IPS DF 4.7 (cell line): Measurements from ENCODE around the gene TMEM150B.

Source experiments
- DNase-seq: peaks from one replicate; pipeline ENCODE4 v3.0.0-alpha.2; 2013; ENCODE audit warnings: low spot score; ENCODE audit errors: extremely low read depth

The TMEM150B gene

DNA sequence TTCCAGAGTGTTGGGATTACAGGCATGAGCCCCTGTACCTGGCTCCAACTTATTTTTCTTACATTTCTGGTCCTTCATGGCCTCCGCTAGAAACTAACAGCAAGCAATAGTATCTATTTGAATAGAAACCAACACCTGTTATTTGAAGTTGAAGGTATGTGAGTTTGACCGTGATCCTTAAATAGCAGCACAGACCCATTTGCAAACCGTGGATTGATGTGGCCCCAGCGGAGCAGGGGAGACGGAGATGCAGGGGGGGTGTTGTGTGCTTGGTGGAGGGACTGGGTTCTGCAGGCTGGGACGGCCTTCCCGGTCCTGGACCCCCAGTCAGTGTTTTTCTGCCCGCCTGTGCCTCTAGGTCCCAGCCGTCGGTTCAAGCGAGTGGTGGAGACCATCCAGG is 16.9 kb downstream of the TMEM150B start:
- no peak for DNase-seq

DNA sequence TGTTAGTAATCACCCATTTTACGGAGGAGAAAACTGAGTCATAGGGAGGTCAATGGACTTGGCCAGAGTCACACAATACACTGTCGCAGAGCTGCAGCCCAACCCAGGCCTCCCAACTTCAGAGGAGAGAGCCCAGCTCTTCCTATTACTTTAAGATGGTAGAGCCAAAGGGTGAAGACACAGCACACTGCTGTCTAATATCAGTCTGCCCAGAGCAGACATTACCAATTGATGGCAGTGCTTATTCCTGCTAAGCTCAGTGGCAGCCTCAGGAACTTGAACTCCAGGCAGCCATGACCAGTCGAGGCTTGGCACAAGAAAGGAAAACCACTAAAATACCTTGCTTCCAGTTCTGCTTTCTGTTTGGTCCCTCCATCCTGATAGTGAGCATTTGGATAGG is 18.4 kb downstream of the TMEM150B start:
- no peak for DNase-seq

GRCh38 chr19:55305983-55306562 is 19.1 kb downstream of the TMEM150B start:
- no peak for DNase-seq

DNA sequence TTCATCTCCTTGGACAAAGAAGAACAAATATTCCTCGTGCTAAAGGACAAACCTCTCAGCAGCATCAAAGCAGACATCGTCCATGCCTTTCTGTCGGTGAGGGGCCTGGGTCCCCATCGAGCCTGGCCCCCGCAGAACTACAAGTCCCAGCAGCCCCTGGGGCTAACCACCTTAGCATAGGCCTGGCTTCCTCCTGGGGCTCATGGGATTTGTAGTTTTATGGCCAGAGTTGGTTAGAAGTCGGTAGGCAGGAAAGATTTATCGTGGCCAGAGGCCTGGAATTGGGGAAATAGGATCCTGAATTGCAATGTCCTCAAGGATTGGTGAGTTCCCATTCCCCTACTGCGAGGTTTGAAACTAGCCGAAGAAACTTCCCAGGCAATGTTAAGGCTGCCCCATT is 19.6 kb downstream of the TMEM150B start:
- DNase-seq = no peak

DNA sequence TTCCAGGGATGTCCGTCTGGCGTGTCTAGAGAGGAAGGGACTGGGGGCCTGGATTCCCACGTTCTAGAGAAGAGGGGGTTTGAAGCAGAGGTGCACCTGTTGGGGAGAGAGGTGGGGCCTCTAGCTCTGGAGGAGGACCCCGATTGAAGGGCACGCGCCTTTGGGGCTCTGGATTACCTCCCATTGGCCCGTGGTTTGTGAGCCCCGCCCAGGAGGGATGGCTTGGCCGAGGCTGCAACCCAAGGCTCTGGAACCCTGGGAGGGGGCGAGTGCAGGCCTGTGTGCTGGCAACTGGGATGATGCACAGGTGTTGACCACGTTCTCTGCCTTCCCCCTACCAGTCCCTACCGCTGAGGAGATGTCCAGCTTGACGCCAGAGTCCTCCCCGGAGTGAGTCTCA is 20.2 kb downstream of the TMEM150B start:
- no peak for DNase-seq

- DNase-seq = no peak
Measured at GRCh38 chr19:55304279-55304978, 20.7 kb downstream of the TMEM150B start.

- DNase-seq = no peak
Measured at GRCh38 chr19:55303477-55303876, 21.7 kb downstream of the TMEM150B start.

GRCh38 chr19:55302318-55302703 is 22.8 kb downstream of the TMEM150B start:
- DNase-seq = no peak

DNA sequence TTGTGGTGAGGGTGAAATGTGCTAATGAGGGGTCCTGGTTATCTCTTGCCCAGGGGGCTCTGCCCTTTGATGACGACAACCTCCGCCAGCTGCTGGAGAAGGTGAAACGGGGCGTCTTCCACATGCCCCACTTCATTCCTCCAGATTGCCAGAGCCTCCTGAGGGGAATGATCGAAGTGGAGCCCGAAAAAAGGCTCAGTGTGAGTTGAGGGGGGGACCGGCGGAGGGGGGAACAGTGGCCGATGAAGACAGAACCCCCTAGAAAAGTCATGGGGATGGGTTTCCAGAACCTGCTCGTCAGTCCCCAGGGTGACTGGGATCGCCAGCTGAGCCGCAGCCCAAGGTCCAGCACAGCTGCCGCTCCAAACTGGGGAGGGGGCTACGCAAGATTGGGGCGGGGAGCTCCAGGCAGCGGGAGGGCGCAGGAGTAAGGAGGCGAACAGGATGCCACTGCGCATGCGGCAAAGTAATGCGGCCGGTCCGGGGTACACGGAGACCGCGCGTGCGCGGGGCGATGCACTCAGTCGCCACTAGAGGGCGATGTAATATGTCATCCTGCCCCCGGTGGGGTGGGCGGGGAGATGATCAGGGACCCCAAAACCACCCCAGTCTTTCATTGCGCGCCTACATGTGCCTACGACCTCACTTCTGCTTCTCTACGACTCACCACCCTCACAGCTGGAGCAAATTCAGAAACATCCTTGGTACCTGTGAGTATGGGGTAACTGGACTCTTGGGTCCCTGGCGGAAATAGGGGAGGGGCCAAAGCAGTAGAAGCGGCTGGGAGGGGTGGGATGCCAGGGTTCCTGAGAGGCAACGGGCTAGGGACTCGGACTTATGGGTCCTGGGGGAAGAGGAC is 23.5 kb downstream of the TMEM150B start:
- no peak for DNase-seq

DNA sequence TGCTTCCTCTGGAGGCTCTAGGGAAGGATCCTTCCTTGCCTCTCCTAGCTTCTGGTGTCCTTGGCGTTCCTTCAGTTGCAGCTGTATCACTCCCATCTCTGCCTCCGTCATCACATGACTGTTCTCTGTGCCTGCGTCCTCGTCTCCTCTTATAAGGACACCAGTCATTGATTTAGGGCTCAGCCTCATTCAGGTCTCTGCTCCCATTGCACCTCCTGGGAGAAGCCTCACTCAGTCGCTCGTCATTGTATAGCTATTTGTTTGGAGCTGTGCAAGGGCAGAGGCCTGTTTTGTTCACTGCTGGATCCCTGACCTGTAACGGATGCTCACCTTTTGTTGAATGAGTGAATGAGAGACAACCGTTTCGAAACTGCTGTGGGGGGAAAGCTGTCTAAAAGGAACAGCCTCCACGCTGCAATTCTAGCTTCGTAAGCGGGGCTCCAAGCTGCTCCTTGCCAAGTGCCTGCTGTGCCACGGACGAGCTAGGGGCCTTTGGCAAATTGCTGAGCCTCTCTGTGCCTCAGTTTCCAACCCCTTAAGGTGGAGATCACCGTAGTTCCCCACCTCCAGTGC is 24.2 kb downstream of the TMEM150B start:
- DNase-seq = no peak

- no peak for DNase-seq
Measured at GRCh38 chr19:55299991-55300390, 25.1 kb downstream of the TMEM150B start.

GRCh38 chr19:55297267-55297666 is 27.9 kb downstream of the TMEM150B start:
- no peak for DNase-seq

GRCh38 chr19:55289117-55289796 is 35.9 kb downstream of the TMEM150B start:
- DNase-seq = no peak

- no peak for DNase-seq
Measured at GRCh38 chr19:55287361-55288079, 37.6 kb downstream of the TMEM150B start.

DNA sequence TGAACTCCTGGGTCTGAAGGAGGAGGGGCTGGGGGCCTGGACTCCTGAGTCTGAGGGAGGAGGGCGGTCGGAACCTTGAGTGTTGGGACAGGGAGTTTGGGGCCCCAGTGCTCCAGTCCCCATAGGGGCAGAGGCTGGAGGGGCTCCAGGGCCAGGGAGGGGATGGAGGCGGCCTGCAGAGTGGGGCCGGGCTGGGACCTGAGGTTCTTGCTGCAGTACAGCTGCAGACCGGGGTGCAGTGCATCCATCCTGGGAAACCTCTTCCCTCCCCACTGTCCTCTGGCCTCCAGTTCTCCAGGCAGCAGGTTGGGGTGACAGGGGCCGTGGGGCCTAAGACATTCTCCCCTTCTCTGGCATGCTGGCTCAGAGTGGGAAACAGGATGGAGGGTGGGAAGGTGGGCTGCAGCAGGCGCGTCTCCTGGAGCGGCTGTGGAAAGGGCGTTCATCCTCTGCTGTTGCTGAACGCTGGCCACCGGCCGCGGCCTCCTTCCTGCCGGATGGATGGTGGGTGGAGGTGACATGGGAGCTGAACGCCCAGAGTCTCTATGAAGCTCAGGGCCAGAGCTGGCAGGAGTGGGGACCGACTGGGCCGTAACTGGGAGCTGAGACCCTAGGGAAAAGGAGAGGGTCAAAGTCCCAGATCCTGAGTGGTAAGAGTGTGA is 39.8 kb downstream of the TMEM150B start:
- DNase-seq = no peak

DNA sequence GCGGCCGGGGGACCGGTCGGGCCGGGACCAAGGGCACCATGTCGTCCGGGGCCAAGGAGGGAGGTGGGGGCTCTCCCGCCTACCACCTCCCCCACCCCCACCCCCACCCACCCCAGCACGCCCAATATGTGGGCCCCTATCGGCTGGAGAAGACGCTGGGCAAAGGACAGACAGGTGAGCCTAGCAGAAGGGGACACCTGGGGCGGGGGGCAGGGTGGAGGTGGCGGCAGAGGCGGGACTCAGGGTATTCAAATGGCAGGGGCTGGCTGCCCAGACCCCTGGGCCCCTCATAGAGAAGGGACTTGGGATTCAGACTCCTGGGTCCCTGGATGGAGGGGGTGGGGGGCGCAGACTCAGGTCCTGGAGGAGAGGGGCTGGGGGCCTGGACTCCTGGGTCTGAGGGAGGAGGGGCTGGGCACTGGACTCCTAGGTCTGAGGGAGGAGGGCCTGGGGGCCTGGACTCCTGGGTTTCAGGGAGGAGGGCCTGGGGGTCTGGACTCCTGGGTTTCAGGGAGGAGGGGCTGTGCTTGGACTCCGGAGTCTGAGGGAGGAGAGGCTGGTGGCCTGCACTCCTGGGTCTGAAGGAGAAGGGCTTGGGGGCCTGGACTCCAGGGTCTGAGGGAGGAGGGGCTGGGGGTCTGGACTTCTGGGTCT is 40.6 kb downstream of the TMEM150B start:
- no peak for DNase-seq

GRCh38 chr19:55283548-55284377 is 41.4 kb downstream of the TMEM150B start, which contains the start of gene BRSK1:
TSS of gene BRSK1 (plus strand) at chr19:55283997. CDS start at chr19:55284443, 446 bp downstream.
- DNase-seq = no peak

DNA sequence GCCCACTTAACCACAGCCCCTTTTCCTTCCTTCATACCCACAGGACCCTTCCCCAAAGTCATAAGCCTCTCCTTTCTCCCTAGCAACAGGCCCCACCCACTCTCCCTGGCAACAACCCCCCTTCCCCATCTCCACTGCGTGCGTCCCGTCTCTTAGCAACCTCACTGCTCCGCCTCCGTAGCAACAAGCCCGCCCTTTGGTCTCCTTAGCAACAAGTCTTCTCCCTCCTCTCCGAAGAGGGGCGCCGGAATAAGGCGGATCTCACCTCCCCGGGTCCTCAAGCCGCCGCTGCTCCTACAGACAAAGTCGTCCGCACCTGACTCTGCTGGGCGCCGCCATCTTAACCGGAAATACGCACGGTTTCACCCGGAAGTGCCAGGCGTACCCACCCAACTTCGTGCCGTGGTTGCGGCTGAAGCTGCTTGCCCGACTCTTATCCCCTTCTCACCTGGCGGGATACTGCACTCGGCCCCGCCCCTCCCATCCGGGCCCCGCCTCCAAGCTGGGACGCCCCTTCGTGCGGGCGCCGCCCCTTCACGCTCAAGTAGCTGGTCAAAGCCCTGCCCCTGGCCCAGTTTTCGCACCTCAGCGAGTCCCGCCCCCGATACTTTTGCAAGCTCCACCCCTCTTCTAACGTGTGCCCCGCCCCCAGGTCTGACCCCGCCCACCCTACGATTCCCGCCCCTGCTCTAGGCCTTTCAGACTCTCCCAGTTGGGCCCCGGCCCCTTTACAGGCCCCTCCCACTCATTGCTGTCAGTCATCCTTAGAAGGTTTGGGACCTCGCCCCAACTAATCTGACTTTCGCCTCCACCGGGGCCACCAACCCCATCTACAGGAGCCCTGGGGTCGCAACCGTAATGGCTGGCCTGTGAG is 45.1 kb downstream of the TMEM150B start, which contains the start of gene HSPBP1:
Gene HSPBP1 (minus strand): TSS at position 341 of the 874 bp plus-strand sequence. CDS start 502 bp downstream, outside the sequence.
- DNase-seq = peak; percentile 89
